Panc1 (cell line): ENCODE measurements around the gene KRTAP12-2. TPM values are rescaled to one million over a fixed set of nuclear protein-coding genes. Genes with fewer than 3 reads are reported as not detected.
"Not testable (repeated sequence)": the region's sequence is repeated elsewhere in the genome, so short reads cannot be mapped to it uniquely, and the experiment has no call there.

Source experiments
- ATAC-seq: fragments of 200-7000 bp; cut with Tn5 transposase; 2 replicates; pipeline ENCODE4 v1.9.1; 2020; ENCODE audit warnings: mild to moderate bottlenecking, moderate library complexity
- BruUV-seq: library from RNA; stranded (reverse); fragments of 400-500 nt; replicated peaks from 2 replicates; lab custom pipeline; 2021; lab: Mats Ljungman, UMichigan
- CTCF ChIA-PET: fragments of 300-600 bp; sonication (Branson Sonifier 250); formaldehyde crosslinking; loops from one replicate; lab custom pipeline; 2022; ENCODE audit warnings: antibody characterized with exemption; lab: Charles Lee
- POLR2A ChIA-PET: fragments of 300-600 bp; sonication (Branson Sonifier 250); formaldehyde crosslinking; loops from one replicate; lab custom pipeline; 2022; ENCODE audit warnings: antibody characterized with exemption; lab: Charles Lee
- DNase-seq: peaks from one replicate; pipeline ENCODE4 v3.0.0-alpha.2; 2010; ENCODE audit warnings: low read depth, low spot score
- H3K27ac ChIP-seq: 2 replicates; pipeline ENCODE4 v1.5.1; 2011; ENCODE audit warnings: mild to moderate bottlenecking, low read length, inconsistent platforms
- H3K27me3 ChIP-seq: fragments of 200-500 bp; sonication (Bioruptor generic); 2 replicates; pipeline ENCODE4 v1.6.0; 2014; ENCODE audit warnings: low read length, inconsistent platforms; ENCODE audit not compliant: control insufficient read depth, insufficient read depth
- H3K36me3 ChIP-seq: fragments of 200-500 bp; sonication (Bioruptor generic); 2 replicates; pipeline ENCODE4 v1.5.1; 2014; ENCODE audit warnings: inconsistent platforms, mild to moderate bottlenecking, low read length, moderate library complexity; ENCODE audit not compliant: control insufficient read depth, insufficient read depth
- H3K4me1 ChIP-seq: 2 replicates; pipeline ENCODE4 v1.5.1; 2011; ENCODE audit warnings: inconsistent platforms, mild to moderate bottlenecking, low read length, moderate library complexity; ENCODE audit not compliant: control insufficient read depth, insufficient read depth
- H3K4me3 ChIP-seq, 2 experiments: 2 replicates each; pipeline ENCODE4 v1.5.1; 2011 to 2012; ENCODE audit warnings: low read depth in 2 of 2, low read length in 2 of 2, mild to moderate bottlenecking in 2 of 2, inconsistent platforms in 1 of 2, moderate library complexity in 1 of 2
- H3K9me3 ChIP-seq: fragments of 200-500 bp; sonication (Bioruptor generic); 2 replicates; pipeline ENCODE4 v1.5.1; 2014; ENCODE audit warnings: low read depth, mild to moderate bottlenecking, inconsistent platforms, low read length, moderate library complexity; ENCODE audit not compliant: control insufficient read depth, insufficient read depth
- POLR2AphosphoS5 ChIP-seq: IDR thresholded peaks from 2 replicates; pipeline ENCODE4 v1.6.1; 2012; ENCODE audit warnings: mild to moderate bottlenecking, low read depth, low read length, moderate library complexity
- SIN3A ChIP-seq: IDR thresholded peaks from 2 replicates; pipeline ENCODE4 v1.6.1; 2012; ENCODE audit warnings: low read depth, mild to moderate bottlenecking, low read length, moderate library complexity, borderline replicate concordance; ENCODE audit not compliant: insufficient read depth
- TCF7L2 ChIP-seq: IDR thresholded peaks from 2 replicates; pipeline ENCODE4 v1.6.1; 2011; ENCODE audit warnings: mild to moderate bottlenecking, low read depth, low read length, inconsistent platforms
- in situ Hi-C: cut with HindIII; loops from 2 replicates; pipeline ENCODE4 v1.10.0; 2016; ENCODE audit warnings: low sequenced_read_pairs, low pct_unique_long_range_greater_than_20kb
- intact Hi-C: fragments of 100-400 bp; cut with micrococcal nuclease; formaldehyde crosslinking; loops from one replicate; pipeline ENCODE4 v1.10.0; 2022; ENCODE audit not compliant: unreplicated experiment
- total RNA-seq: library from RNA; stranded (reverse); gene quantifications from one replicate; pipeline ENCODE4 v1.2.1, GENCODE V29; 2021; ENCODE audit not compliant: unreplicated experiment
- TF ChIP-seq, protein P1 (sequence below), 2 experiments: IDR thresholded peaks; 2 replicates each; pipeline ENCODE4 v1.6.1; 2011 to 2012; ENCODE audit warnings: low read depth in 2 of 2, control low read depth in 1 of 2, low read length in 1 of 2, mild to moderate bottlenecking in 1 of 2, moderate library complexity in 1 of 2; ENCODE audit not compliant: insufficient read depth in 1 of 2
- TF ChIP-seq, protein P2 (sequence below): fragments of 450-650 bp; IDR thresholded peaks from 2 replicates; pipeline ENCODE4 v1.5.1; 2017; ENCODE audit warnings: mild to moderate bottlenecking

KRTAP12-2 gene
- total RNA-seq, 1 experiment from 2014 or later: not detected

GRCh38 chr21:44691686-44692085, 25.0 kb upstream of the KRTAP12-2 start:
- DNase-seq: no peak
- intact Hi-C loops (no loop called here), in situ Hi-C loops (no loop called here)
- Histone ChIP-seq H3K9me3 (peaks cover 4% of the 10 kb centered on the region; the same call in 1 of the 2 replicates), H3K4me3 (no peak overlapping the region), H3K36me3 (no peaks in the 10 kb centered on the region), H3K4me1 (no peaks in the 10 kb centered on the region), H3K27ac (no peak overlapping the region), H3K27me3 (no peaks in the 10 kb centered on the region)
- TF ChIP-seq, protein P1, sequence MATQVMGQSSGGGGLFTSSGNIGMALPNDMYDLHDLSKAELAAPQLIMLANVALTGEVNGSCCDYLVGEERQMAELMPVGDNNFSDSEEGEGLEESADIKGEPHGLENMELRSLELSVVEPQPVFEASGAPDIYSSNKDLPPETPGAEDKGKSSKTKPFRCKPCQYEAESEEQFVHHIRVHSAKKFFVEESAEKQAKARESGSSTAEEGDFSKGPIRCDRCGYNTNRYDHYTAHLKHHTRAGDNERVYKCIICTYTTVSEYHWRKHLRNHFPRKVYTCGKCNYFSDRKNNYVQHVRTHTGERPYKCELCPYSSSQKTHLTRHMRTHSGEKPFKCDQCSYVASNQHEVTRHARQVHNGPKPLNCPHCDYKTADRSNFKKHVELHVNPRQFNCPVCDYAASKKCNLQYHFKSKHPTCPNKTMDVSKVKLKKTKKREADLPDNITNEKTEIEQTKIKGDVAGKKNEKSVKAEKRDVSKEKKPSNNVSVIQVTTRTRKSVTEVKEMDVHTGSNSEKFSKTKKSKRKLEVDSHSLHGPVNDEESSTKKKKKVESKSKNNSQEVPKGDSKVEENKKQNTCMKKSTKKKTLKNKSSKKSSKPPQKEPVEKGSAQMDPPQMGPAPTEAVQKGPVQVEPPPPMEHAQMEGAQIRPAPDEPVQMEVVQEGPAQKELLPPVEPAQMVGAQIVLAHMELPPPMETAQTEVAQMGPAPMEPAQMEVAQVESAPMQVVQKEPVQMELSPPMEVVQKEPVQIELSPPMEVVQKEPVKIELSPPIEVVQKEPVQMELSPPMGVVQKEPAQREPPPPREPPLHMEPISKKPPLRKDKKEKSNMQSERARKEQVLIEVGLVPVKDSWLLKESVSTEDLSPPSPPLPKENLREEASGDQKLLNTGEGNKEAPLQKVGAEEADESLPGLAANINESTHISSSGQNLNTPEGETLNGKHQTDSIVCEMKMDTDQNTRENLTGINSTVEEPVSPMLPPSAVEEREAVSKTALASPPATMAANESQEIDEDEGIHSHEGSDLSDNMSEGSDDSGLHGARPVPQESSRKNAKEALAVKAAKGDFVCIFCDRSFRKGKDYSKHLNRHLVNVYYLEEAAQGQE (IDR thresholded peaks at IDR 0.05; ENCODE audit: insufficient read depth in 1 of 2, low read depth in 2 of 2, low read length in 1 of 2): no peak
- TF ChIP-seq TCF7L2 (no peak), POLR2AphosphoS5 (no peak), SIN3A (no peak)
- TF ChIP-seq, protein P2, sequence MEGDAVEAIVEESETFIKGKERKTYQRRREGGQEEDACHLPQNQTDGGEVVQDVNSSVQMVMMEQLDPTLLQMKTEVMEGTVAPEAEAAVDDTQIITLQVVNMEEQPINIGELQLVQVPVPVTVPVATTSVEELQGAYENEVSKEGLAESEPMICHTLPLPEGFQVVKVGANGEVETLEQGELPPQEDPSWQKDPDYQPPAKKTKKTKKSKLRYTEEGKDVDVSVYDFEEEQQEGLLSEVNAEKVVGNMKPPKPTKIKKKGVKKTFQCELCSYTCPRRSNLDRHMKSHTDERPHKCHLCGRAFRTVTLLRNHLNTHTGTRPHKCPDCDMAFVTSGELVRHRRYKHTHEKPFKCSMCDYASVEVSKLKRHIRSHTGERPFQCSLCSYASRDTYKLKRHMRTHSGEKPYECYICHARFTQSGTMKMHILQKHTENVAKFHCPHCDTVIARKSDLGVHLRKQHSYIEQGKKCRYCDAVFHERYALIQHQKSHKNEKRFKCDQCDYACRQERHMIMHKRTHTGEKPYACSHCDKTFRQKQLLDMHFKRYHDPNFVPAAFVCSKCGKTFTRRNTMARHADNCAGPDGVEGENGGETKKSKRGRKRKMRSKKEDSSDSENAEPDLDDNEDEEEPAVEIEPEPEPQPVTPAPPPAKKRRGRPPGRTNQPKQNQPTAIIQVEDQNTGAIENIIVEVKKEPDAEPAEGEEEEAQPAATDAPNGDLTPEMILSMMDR: no peak
- CTCF ChIA-PET: interaction anchor here (0.8 kb wide), 1 partner anchor 91 kb away, joined by 3 read pairs; no protein-coding TSS in a partner anchor
- ATAC-seq: no peak
- BruUV-seq: no TSS peak
- POLR2A ChIA-PET: interaction anchor here (0.6 kb wide), 1 partner anchor 15 kb away, joined by 4 read pairs; no protein-coding TSS in a partner anchor

GRCh38 chr21:44689740-44690139, 23.0 kb upstream of the KRTAP12-2 start:
- intact Hi-C loops, H3K4me1 ChIP-seq, DNase-seq, in situ Hi-C loops, H3K9me3 ChIP-seq, POLR2A ChIA-PET, BruUV-seq, H3K27ac ChIP-seq, CTCF ChIA-PET, H3K27me3 ChIP-seq, ATAC-seq, H3K36me3 ChIP-seq, H3K4me3 ChIP-seq: not testable (repeated sequence)

DNA sequence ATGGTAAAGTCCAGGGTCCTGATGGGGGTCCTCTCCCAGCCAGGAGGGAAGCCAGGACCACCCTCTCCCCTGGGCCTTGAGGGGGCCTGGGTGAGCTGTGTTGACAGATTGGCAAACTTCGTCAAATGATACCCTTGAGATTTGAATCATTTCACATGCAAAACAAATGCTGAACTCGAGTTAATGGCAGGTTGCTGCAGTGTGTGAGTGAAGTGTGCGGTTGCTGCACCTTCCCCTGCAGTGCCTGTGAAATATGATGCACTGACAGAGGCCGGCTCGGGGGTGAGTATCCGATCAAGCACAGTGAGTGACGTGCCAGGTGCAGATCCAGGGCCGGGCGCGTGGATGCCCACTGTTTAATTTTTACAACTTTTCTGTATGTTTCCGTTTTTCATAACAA, 20.9 kb upstream of the KRTAP12-2 start:
- in situ Hi-C loops (no loop called here), intact Hi-C loops (no loop called here)
- no peaks in the 10 kb centered on the region for H3K4me1 ChIP-seq
- H3K36me3 ChIP-seq: no peaks in the 10 kb centered on the region
- no peak overlapping the region for H3K27ac ChIP-seq
- ATAC-seq (no peak), DNase-seq (no peak)
- H3K4me3 ChIP-seq: no peak overlapping the region
- no peaks in the 10 kb centered on the region for H3K27me3 ChIP-seq
- TF ChIP-seq POLR2AphosphoS5: no peak
- no peak for TF ChIP-seq SIN3A
- TF ChIP-seq, protein P1 (IDR thresholded peaks at IDR 0.05; ENCODE audit: insufficient read depth in 1 of 2, low read depth in 2 of 2, low read length in 1 of 2): no peak
- TF ChIP-seq, protein P2: no peak
- no peak for TF ChIP-seq TCF7L2
- H3K9me3 ChIP-seq: 0 out of 2 replicates have a peak, but pooled peaks cover 2% of the 10 kb centered on the region
- ChIA-PET CTCF (no interaction called here), POLR2A (no interaction called here)
- BruUV-seq: no TSS peak
